Tibial artery (tissue), 4 donors: Measurements from ENCODE around the gene CNIH4.
A peak's percentile ranks its signal among the peaks of the same experiment; 100 is the strongest.

ENCODE experiments used
- DNase-seq, 2 donors: peaks; one replicate each; pipeline ENCODE4 v3.0.0-alpha.2; 2019
- H3K27ac ChIP-seq, 2 donors: fragments of 200-600 bp; sonication (generic) in 1 of 2; 1 replicate in 1 of 2; 2 replicates in 1 of 2; pipeline ENCODE4 v1.5.1; 2018 to 2019; ENCODE audit warnings: mild to moderate bottlenecking in 1 of 2
- H3K27me3 ChIP-seq, 2 donors: fragments of 200-600 bp; sonication (generic) in 1 of 2; one replicate each; pipeline versions ENCODE4 v1.5.1 to v1.6.0; 2016 to 2019
- H3K36me3 ChIP-seq, 3 donors: fragments of 200-600 bp; sonication (generic) in 2 of 3; one replicate each; pipeline ENCODE4 v1.5.1; 2016 to 2019; ENCODE audit warnings: mild to moderate bottlenecking in 2 of 3
- H3K4me1 ChIP-seq, 4 donors: fragments of 200-600 bp; sonication (generic) in 2 of 4; 1 replicate in 3 of 4; 2 replicates in 1 of 4; pipeline ENCODE4 v1.5.1; 2016 to 2019
- H3K4me3 ChIP-seq, 2 donors: fragments of 200-600 bp; sonication (generic) in 1 of 2; 1 replicate in 1 of 2; 2 replicates in 1 of 2; pipeline ENCODE4 v1.5.1; 2018 to 2019; ENCODE audit warnings: mild to moderate bottlenecking in 2 of 2
- H3K9me3 ChIP-seq, 3 donors: fragments of 200-600 bp; sonication (generic) in 1 of 3; one replicate each; pipeline ENCODE4 v1.5.1; 2016 to 2019
- intact Hi-C: fragments of 100-400 bp; cut with DNase I; formaldehyde crosslinking; loops from one replicate; pipeline ENCODE4 v1.15.0; 2023; ENCODE audit warnings: low total_unique reads
- TF ChIP-seq, protein P1 (sequence below), 2 experiments: fragments of 200-600 bp in 1 of 2; fragments of 450-650 bp in 1 of 2; IDR thresholded peaks; one replicate each; pipeline ENCODE4 v1.5.1; 2017 to 2019; ENCODE audit warnings: antibody characterized with exemption in 2 of 2, mild to moderate bottlenecking in 1 of 2, moderate library complexity in 1 of 2

CNIH4 gene

DNA sequence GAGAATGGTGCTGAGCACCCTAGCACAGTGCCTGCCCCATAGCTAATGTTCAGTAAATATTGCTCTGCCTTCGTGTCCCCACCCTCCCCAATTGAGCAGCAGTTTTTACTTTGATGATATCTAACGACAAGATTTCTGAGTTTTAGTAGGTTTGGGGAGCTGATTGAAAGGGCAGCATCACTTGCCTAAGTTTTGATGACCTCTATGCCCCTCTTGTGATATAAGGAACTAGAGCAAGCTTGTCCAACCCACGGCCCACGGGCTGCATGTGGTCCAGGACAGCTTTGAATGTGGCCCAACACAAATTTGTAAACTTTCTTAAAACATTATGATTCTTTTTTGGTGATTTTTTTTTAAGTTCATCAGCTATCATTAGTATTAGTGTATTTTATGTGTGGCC, 1.6 kb downstream of the CNIH4 start:
- Histone ChIP-seq H3K27me3 (no peaks in the 10 kb centered on the region), H3K4me3 (peak overlapping the region; percentile 85 to 86), H3K27ac (peak overlapping the region in 1 of 2 donors; percentile 95), H3K9me3 (no peaks in the 10 kb centered on the region), H3K36me3 (peaks cover 0 to 7% (median 0%) of the 10 kb centered on the region in 3 donors), H3K4me1 (peaks cover 0 to 33% (median 15%) of the 10 kb centered on the region in 4 donors)
- TF ChIP-seq, protein P1, sequence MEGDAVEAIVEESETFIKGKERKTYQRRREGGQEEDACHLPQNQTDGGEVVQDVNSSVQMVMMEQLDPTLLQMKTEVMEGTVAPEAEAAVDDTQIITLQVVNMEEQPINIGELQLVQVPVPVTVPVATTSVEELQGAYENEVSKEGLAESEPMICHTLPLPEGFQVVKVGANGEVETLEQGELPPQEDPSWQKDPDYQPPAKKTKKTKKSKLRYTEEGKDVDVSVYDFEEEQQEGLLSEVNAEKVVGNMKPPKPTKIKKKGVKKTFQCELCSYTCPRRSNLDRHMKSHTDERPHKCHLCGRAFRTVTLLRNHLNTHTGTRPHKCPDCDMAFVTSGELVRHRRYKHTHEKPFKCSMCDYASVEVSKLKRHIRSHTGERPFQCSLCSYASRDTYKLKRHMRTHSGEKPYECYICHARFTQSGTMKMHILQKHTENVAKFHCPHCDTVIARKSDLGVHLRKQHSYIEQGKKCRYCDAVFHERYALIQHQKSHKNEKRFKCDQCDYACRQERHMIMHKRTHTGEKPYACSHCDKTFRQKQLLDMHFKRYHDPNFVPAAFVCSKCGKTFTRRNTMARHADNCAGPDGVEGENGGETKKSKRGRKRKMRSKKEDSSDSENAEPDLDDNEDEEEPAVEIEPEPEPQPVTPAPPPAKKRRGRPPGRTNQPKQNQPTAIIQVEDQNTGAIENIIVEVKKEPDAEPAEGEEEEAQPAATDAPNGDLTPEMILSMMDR (IDR thresholded peaks at IDR 0.05) = no peak
- no peak for DNase-seq
- intact Hi-C loops = loop anchor here (10.0 kb wide), 1 partner anchor 97 kb away; no protein-coding TSS in a partner anchor

DNA sequence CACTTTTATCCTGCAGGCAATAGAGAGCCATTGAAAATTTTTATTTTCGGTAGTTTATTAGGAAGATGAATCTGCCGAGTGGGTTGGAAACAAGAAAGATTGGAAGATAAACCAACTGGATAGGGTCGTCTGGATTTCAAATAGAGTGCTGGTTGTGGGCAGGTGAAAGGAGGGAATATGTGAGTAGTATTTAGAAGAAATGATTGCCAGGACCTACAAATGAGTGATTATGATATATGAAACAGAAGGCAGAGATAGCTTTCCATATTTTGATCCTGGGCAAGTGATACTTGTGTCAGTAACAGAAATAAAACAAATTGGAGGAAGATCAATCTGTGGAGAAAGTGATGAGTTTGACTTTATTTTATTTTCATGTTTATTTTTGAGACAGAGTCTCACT, 2.5 kb downstream of the CNIH4 start:
- DNase-seq = no peak
- TF ChIP-seq, protein P1 (IDR thresholded peaks at IDR 0.05) = no peak
- Histone ChIP-seq H3K9me3 (no peaks in the 10 kb centered on the region), H3K4me1 (peaks cover 0 to 33% (median 15%) of the 10 kb centered on the region in 4 donors), H3K4me3 (no peak overlapping the region), H3K27me3 (no peaks in the 10 kb centered on the region), H3K27ac (no peak overlapping the region), H3K36me3 (peaks cover 0 to 7% (median 0%) of the 10 kb centered on the region in 3 donors)
- intact Hi-C loops = loop anchor here (10.0 kb wide), 1 partner anchor 96 kb away; no protein-coding TSS in a partner anchor

DNA sequence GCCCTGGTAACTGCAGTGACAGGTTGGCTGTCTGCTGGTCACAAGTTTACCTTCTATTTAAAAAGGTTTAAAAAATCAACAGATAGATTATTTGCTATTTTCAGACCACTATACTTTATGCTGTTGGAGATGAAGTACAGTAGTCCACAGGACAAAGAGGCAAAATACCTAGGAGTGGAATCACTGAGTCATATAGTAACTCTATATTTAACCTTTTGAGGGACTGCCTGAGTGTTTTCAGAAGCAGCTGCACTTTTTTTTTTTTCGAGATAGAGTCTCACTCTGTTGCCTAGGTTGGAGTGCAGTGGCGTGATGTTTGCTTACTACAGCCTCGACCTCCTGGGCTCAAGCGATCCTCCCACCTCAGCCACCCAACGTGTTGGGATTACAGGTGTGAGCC, 11.7 kb downstream of the CNIH4 start:
- H3K36me3 ChIP-seq = peaks cover 56 to 77% (median 68%) of the 10 kb centered on the region in 3 donors
- intact Hi-C loops = no loop called here
- H3K27ac ChIP-seq = no peak overlapping the region
- H3K9me3 ChIP-seq = no peaks in the 10 kb centered on the region
- TF ChIP-seq, protein P1 (IDR thresholded peaks at IDR 0.05) = no peak
- H3K4me3 ChIP-seq = no peak overlapping the region
- H3K4me1 ChIP-seq = no peaks in the 10 kb centered on the region
- H3K27me3 ChIP-seq = no peaks in the 10 kb centered on the region
- DNase-seq = no peak

DNA sequence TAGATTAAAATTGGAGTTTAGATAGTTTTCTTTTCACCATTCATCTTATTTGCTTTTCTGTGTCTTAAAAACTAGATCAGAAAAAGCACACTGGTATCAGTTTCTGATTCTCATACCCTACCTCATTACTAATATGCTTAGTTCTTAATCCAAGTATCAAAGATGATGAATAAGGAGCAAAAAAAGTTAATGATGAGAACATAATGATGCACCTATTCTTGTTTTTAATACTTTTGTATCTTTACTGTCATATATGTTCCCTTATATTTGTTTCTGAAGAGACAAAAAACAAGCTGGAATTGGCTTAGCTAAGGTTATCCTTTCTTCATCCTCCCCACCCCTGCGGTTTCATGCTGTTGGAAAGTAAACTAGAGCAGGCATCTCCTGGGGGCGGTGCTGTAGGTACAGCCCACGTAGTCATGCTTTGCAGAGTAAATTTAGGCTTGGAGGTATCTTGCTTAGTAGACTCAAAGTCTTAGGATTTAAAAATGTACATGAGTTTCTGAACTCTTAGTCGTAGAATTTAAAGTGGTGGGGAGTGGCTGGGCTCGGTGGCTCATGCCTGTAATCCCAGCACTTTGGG, 16.4 kb downstream of the CNIH4 start:
- H3K4me3 ChIP-seq = no peak overlapping the region
- no peak overlapping the region for H3K27ac ChIP-seq
- TF ChIP-seq, protein P1 (IDR thresholded peaks at IDR 0.05) = no peak
- H3K9me3 ChIP-seq = no peaks in the 10 kb centered on the region
- H3K4me1 ChIP-seq = peaks cover 0 to 21% (median 2%) of the 10 kb centered on the region in 4 donors
- H3K27me3 ChIP-seq = no peaks in the 10 kb centered on the region
- H3K36me3 ChIP-seq = peaks cover 62 to 95% (median 75%) of the 10 kb centered on the region in 3 donors
- intact Hi-C loops = no loop called here
- no peak for DNase-seq

DNA sequence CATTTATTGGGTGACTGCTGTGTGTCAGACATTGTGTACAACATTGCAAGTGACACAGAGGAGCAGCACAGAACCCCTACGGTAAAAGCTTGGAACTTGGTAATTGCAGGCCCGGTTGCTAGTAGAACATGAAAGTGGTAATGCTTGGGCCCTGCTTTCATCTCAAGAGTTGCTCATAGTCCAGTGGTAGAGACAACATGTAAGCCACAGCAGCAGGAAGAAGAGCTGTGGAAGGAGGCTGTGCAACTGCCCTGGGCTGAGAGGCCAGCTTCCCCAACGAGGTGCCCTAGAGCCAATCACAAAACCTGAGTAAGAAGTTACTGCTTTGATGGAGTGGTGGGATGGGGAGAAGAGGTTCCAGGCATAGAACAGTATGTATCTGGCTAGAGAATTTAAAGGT, 18.4 kb downstream of the CNIH4 start:
- Histone ChIP-seq H3K9me3 (no peaks in the 10 kb centered on the region), H3K27ac (no peak overlapping the region), H3K4me1 (peaks cover 0 to 22% (median 2%) of the 10 kb centered on the region in 4 donors), H3K36me3 (peaks cover 59 to 90% (median 71%) of the 10 kb centered on the region in 3 donors), H3K4me3 (no peak overlapping the region), H3K27me3 (no peaks in the 10 kb centered on the region)
- TF ChIP-seq, protein P1 (IDR thresholded peaks at IDR 0.05) = no peak
- no peak for DNase-seq
- intact Hi-C loops = no loop called here
